Measurements from ENCODE around the gene LRCH4.

Gene LRCH4

DNA sequence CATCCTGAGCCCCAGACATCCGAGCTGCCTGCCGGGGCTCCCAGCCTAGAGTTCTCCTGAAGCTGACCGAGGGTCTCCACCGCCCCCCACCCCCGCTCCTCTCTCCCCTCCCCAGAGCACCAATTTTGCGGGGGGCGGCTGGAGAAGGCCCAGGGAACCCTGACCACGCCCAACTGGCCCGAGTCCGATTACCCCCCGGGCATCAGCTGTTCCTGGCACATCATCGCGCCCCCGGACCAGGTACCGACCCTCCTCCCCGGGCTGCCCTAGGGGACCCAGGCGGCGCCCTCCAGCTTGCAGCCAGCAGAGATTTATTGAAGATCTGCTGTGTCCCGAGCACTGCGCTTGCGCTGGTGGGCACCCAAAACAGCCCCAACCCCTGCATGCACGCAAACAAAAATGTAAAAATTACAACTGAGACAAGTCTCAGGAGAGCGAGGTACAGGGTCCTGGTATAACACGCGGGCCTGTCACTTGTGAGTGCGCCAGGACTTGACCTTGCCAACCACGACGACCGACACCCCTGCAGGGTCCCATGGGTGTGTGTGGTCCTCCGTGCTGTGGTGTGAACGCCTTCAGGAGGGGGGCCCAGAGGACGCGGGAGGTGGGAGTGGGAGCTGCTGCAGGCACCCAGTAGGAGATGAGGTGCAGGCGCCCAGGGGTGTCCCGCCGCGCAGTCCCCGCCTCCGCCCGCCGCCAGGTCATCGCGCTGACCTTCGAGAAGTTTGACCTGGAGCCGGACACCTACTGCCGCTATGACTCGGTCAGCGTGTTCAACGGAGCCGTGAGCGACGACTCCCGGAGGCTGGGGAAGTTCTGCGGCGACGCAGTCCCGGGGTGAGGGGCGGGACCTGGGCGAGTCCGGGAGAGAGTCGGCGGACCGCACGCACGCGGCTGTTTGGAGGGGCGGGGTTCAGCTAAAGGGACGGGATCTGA is 19.3 kb upstream of the LRCH4 start:
- FAIRE-seq, result no peak

DNA sequence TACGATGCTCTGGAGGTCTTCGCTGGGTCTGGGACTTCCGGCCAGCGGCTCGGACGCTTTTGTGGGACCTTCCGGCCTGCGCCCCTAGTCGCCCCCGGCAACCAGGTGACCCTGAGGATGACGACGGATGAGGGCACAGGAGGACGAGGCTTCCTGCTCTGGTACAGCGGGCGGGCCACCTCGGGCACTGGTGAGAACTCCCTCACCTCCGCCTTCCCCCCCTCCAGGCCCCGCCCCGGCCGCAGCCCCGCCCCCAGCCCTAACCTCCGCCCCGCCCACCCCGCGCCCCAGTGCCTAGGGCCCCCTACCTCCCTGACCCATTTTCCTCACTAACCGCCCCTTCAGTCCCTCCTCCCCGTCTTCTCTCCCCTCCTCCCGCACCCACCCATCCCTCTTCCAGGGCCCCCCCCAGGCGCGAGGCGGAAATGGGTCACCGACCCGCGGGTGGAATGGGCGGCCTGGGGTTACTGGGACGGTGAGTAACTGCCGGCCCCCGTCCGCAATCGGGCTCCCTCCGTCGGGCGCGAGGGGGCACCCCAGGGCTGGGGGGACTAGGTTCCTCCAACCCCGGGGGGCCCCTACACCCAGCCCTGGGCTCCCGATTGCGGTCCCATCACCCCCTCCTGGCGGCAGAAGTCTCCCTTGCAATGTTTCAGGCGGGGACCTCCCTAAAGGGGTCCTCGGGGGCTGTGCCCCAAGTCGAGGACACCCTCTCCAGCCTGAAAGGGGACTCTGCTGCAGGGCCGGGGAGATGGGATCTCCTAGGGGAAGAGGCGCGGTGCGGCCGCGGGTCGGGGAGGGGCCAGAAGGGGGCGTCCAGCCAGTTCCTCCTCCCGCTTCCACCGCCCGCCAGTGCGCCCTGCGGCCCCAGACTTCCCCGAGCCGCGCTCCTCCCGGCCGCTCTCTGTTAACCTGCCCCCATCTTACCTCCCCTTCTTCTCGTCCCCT is 18.4 kb upstream of the LRCH4 start:
- FAIRE-seq, result no peak

DNA sequence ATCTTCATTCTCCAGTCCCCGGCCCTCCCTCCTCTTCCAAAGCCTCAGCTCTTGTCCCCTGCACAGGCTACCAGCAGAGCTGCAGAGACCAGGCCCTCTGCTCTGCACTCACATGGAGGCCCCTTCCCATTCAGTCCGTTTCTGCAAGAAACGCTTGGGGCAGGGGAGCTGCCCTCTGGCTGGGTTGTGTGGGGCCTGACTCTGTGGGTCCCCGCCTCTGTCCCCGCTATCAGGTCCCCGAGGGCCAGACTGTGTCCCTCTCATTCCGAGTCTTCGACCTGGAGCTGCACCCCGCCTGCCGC is 17.7 kb upstream of the LRCH4 start:
- no peak for FAIRE-seq

DNA sequence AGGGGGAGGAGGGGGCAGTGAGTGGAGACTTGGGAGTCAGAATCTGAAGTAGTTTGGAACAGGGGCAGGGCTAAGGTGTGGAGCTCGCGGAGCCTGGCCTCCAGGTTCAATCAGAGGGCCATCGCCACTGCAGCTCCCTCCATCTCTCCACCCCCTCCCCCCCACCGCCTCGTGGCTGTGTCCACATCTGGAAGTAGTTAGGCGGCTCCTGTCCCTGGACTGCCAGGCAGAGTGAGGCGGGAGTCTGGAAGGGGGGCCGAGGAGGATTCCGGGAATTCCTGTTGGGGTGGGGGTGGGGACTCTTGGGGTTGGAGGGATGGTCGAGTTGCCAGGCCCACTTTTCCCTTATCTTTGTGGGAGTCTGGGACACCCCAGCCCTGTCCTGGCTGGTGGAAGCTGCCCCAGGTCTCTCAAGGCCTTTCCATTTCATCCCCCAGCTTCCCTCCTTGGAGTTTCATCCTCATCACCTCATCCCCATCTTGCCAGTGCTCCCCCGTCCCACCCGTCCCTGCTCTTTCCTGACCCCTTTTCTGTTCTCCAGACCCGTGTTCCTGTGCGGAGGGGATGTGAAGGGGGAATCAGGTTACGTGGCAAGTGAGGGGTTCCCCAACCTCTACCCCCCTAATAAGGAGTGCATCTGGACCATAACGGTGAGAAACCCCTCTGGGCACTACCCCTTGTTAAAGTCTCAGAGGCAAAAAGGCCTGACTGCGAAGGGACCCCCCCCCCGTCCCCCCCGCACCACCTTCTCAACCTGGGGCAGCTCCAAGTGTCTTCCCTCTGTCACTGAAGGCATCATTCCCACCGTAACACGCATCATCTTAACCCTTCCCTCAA is 17.2 kb upstream of the LRCH4 start:
- no peak for FAIRE-seq

DNA sequence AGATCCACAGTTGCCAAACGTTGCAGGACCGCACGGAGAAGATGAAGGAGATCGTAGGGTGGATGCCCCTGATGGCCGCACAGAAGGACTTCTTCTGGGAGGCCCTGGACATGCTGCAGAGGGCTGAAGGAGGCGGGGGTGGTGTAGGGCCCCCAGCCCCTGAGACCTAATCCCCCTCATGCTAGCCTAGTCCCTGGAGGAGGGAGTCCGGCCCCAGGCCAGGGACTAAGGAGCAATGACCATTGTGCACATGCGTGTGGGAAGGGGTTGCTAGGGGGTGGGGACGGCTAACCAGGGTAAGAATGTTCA is 14.8 kb upstream of the LRCH4 start:
- no peak for FAIRE-seq

DNA sequence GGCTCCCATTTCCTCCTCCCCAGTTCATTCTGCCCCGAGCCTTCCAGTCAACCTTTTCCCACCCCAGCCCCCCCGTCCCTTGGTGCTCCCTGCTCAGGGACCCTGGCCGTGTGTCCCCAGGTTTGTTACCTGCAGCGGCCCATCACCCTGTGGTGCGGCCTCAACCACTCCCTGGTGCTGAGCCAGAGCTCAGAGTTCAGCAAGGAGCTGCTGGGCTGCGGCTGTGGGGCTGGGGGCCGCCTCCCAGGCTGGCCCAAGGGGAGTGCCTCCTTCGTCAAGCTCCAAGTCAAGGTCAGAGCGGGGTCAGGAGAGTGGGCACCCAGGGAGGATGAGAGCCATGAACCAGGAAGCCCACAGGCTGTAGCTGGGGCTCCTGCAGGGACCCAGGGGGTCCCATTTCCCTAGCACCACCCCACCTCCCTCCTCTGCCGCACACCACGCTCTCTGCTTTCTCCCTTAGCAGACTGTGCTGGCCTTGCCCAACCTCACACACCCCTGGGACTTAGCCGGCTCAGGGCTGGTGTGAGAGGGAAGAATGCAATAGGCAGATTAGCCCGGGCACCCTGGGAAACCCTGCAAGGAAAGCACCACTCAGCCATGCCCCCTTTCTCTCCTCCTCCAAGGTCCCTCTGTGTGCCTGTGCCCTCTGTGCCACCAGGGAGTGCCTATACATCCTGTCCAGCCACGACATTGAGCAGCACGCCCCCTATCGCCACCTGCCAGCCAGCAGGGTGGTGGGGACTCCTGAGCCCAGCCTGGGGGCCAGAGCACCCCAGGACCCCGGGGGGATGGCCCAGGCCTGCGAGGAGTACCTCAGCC is 14.2 kb upstream of the LRCH4 start:
- FAIRE-seq, result no peak

DNA sequence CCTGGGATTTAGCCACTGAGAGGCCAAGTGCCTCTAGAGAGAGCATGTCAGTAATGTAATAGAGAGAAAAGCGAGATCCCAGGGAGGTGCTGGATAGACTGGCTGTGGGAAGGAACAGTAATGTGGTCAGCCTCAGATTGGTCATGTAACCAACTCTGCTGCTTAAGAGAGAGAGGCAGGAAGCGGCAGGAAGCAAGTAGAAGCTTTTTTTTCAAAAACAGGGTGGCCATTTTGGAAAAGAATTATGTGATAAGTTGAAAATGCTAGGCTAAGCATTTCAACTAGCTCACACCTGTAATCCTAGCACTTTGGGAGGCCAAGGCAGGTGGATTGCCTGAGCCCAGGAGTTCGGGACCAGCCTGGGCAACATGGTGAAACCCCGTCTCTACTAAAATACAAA is 12.5 kb upstream of the LRCH4 start:
- FAIRE-seq, result no peak

DNA sequence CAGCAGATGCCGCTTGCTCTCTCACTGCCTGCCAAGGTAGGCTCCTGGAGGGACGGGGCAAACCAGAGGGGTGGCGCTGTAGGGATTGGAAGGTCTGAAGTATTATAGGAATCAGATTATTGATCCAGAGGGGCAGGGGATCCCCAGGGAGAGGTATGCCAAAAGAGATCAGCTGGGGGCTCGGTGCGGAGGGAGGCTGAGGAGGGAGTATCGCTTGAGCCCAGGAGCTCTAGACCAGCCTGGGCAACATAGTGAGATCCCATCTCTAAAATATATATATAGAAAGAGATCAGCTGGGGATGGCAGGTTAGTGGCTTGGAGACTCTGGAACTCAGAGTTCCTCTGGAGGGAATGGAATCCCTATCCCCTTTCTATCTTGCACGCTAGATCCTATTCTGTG is 9.3 kb upstream of the LRCH4 start:
- no peak for FAIRE-seq

DNA sequence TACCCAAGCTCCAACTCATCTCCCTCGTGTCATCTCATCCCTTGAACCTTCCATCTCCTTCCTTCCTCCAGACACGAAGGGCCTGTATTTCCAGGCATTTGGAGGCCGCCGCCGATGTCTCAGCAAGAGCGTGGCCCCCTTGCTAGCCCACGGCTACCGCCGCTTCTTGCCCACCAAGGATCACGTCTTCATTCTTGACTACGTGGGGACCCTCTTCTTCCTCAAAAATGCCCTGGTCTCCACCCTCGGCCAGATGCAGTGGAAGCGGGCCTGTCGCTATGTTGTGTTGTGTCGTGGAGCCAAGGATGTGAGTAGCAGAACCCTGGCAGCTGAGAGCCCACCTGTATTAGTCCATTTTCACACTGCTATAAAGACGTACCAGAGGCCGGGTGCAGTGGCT is 5.7 kb upstream of the LRCH4 start:
- no peak for FAIRE-seq

DNA sequence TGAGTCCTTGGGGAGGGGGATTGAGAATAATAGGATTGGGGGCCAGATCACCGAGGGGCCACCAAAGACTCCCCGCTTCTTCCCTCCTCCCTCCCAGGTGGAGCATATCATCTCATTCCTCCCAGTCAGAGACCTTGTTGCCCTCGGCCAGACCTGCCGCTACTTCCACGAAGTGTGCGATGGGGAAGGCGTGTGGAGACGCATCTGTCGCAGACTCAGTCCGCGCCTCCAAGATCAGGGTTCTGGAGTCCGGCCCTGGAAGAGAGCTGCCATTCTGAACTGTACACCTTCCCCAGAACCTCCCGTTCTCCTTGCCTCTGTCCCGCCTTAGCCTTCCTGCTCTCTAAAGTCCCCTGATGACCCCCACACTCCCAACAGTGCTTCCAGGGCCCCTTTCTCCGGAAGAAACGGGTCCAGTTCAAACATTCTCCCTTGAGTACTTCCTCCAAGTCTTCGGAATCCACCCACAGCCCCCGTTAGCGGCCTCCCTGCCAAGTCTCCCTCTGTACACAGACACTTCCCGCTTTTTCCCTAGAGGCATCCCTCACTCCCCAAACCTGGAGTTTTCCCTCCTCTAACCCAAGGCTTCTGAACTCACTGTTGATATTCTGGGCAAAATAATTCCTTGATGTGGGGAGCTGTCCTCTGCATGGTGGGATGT is 4.3 kb upstream of the LRCH4 start:
- FAIRE-seq, result no peak

DNA sequence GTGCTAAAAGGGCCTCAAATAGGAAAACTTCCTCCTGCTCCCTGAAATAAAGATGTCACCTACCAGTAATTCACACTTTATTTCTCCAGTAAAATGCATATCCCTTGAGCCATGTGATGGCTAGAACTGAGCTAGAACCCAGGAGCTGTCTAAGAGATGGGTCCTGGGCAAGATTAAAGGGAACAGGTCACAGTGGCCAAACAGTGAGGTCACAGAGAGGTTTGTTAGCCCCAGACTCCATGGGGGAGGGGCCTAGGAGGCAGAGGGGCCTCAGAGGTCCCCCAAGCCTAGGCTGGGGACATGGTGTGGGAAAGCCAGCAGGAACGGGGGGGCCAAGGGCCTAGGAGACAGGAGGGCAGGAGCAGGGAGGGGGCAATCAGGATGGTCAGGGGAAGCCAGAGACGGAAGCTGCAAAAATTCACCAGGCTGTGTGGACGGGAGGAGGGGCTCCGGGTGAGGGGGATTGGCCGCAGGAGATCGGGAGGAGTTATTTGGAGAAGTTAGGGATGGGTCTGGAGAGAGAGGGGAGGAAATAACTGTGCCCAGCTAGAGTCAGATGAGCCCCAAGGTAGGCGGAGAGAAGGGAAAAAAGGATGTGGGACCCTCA is 3.5 kb upstream of the LRCH4 start:
- no peak for FAIRE-seq

DNA sequence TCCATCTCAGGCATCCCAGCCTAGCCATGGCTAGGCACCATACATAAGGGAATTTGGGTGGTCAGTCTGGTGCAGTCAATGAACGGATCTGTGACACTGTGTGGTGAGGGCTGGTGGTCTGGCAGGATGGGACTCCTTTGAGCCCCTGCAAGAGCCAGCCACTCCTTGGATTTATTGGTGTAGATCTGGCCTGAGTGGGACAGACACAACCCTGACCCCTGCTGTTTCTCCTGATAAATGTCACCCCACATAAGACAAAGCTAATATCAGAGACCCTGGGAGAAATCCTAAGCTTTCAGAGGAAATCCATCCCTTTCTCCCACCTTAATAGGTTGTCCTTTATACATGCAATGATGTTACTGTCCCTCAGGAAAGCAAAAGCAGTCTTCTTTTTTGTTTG is 2.5 kb upstream of the LRCH4 start:
- FAIRE-seq, result no peak

DNA sequence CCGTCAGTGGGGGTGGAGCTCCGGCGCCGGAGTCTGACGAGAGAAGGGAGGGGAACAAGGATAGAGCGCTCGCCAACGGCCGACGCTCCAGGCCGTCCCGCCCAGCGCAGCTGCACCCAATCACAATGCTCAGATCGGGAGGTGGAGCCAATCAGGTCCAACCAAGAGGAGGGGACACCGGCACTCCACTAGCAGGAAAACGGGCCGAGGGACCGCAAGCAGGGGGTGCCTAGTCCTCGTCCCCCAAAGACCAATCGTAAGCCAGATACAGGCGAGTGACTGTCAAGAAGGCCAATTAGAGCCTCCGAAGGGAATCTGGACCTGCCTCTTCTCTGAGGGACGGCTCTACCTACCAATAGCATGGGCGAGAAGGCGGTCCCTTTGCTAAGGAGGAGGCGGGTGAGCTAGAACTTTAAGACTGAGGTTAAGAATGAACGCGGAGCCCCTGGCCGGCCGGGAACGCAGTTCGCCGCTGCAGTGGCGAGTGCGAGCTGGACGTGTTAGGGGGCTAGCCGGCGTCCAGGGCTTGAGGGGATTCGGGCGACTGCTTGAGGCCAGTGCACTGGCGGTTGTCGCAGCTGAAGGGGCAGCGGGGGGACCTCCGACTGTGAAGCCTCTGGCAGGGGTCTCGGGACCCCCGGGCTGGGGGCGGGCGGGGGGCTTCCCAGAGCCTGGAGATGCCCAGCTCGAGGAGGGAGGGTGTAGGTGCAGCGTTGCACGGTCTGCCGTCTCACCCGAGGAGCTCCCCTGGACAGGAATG is 517 bp upstream of the LRCH4 start, which contains the start of gene FBXO24:
Gene FBXO24, plus strand, starts transcription at position 63 of the 760 bp plus-strand sequence. Its CDS starts 298 bp downstream, at position 361.
- FAIRE-seq, result peak; percentile 98

DNA sequence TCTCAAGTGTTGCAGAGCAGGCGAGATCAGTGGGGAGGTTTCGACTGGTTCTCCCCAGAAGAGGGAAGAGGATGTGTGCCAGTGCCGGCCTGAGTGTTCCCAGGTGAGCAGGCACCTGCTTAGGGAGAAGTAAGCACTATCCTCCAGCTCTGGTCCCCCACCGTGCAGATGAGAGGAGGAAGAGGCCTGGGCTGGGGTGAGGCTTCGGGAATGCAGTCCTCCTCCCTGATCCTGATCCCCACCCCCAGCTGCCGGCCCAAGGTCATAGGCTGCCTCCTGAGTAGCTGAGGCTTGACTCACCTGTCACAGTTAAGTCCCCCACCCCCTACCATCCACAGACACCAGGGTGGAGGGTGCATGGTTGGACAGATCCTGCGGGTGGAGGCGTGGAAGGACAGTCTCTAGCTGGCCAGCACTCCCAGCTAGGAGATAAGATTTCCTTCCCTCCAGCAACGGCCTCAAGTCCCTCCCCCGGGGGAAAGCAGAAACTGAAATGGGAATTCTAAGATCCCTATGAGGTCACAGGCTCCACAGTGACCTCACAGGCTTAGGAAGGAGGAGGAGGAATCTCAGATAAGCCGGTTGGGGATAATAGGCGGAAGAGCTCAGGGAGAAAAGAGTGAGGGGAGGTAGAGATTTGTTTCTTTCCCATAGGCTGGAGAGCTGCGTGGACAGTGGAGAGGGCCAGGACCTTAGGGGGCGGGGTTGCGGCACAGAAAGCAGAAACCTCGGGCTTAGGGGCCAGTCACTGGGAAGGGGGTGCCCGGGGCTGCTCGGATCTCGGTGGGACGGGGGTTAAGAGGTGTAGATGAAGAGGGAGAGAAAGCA is 1.0 kb downstream of the LRCH4 start:
- FAIRE-seq, result no peak

DNA sequence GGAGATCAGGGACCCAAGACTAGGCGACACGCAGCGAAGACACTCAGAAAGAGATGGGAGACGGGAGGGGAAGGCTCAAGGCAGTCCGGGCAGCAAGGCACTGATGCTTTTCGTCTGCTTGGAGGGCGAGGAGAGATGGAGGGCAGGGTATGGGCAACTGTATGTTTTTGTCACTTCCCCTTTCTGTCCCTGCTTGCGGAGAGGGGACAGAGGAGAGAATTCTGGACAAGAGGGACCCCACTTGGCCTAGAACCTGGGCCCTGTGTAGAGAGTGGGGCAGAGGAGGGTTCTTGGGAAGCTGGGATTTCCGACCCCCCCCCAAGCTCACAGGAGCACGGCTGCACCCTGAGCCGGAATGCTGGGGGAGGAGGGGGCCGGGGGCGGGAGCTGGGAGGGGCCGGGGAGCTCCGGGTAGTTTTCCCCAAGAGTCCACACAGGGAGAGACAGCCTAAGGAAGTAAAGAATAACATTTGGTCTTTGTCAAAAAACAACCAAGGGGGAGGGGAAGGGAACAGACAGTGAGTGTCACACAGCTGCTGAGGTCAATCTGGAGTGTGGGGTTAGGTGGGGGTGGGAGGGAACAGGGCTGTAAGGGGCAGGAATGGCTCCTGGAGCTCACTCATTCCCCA is 1.8 kb downstream of the LRCH4 start:
- no peak for FAIRE-seq

DNA sequence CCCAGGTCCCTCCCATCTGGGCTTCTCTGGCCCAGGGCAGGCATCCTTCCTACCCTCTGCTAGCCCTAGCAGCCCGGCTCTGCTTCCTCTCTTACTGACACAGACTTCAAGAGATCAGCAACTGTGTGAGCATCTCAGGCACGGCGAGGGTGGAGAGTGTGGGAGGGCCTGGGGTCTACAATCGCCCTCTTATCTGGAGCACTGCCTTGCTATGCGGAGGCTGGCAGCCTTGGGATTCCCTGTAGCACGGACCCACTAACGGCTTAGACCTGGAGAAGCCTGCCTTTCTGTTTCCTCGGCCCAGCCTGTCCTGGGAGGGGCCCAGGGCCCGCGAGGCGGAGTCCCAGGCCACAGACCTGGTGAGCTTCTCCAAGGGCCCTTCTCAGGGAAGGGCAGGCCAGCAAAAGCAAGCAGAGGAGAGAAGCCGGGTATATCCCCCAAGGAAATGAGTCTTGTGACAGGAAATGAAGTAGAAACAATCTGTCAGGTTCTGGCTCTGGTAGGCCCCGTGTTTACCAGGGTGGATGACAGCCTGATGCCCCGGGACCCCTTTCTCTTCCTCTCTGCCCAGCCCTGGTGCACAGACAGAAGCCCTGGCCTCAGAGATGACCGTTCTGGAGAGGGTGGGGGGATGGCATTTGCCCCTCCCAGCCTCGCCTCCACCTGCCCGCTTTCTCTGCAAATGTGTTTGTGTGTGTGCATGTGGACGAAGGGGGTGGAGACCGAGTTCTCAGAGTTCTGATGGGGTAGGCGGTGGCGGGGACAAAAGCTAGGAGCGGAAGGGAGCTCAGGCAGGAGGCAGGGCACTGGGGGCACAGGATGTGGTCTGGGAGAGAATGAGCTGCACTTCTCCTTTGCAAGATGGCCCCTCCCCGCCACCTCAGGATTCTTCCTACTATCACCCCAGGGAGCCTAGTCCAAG is 2.5 kb downstream of the LRCH4 start:
- no peak for FAIRE-seq

DNA sequence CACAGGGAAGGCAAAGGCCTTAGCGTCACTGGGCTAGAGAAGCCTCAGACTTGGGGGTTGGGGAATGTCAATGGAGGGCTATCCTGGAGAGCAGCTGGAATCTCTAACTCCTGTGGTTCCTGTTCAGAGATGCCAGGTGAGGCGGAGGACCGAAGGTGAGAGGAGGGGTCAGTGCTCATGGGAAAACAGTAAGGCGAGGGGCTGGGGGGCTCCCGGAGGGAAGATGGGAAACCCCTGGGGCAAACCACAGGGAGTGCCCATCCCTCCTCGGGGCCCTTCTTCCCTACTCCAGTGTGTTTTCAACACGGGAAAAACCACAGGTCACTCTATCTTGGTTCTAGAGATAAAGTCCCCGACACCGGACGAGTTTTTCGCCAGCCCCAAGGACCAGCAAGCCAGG is 3.3 kb downstream of the LRCH4 start:
- no peak for FAIRE-seq

DNA sequence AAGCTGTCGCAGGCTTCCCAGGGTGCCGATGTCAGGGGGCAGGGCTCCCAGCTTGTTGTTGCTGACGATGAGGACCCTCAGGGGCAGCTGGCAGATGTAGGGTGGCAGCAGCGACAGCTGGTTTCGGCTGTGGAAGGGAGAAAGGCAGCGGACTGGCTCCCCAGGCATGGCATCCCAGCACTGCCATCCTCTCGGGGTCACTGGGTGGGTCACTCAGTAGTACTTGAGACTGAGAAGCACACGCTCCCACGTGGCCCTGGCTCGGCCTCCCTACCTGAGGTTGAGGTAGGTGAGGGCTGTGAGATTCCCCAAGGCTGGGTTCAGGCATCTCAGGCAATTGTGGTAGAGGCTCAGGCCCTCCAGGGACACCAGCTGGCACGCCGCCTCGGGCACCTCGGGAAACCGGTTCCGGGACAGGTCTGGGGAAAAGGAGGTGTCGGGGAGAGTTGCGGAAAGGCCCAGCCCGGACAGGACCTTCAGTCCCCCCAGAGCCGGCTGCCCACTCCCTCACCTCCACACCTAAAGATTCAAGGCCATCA is 3.8 kb downstream of the LRCH4 start:
- no peak for FAIRE-seq
